Measurements from ENCODE around the gene CCDC197. TPM values are rescaled to one million over a fixed set of nuclear protein-coding genes. Genes with fewer than 3 reads are reported as not detected.

Gene CCDC197
- total RNA-seq, 1 experiment from 2014 or later: not detected

DNA sequence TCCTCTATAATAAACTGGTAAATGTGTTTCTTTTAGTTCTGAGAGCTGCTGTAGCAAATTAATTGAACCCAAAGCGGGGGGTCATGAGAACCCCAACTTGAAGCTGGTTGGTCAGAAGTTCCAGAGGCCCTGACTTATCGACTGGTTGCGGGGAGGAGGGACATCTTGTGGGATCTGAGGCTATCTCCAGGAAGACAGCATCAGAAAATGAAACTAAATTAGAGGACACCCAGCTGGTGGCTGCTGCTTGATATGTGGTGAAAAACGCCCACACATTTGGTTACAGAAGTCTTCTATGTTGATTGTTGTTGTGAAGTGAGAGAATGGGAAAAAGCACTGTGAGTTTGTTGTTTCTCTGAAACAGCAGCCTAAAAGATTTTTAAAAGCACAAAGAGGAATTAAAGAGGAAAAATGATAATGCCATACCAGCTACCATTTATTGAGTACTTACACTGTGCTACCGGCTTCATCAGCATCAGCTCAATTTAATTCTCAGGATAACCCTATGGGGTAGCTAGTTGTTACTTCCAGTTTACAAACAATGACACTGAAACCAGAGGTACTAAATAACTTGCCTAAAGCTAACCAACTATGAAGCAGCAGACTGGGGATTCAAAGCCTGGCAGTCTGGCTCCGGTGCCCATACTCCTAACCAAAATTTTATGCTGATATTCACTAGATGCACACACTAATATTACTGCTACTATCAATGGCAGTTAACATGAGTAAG is 59.6 kb downstream of the CCDC197 start:
- Histone ChIP-seq H3K18ac (ENCODE audit: insufficient read length, low read depth, low read length) (no peak overlapping the region), H2BK12ac (ENCODE audit: insufficient read length, low read depth, low read length) (no peak overlapping the region), H4K5ac (ENCODE audit: insufficient read length, low read depth, low read length) (no peak overlapping the region), H3K79me2 (ENCODE audit: insufficient read depth, low read length) (no peaks in the 10 kb centered on the region), H4K20me1 (ENCODE audit: control insufficient read depth, insufficient read depth, insufficient read length) (no peaks in the 10 kb centered on the region), H3K14ac (ENCODE audit: insufficient read depth, low read length) (no peak overlapping the region), H2AFZ (ENCODE audit: low read length) (no peak overlapping the region), H2BK5ac (ENCODE audit: insufficient read length, low read length) (no peak overlapping the region), H3K4me2 (ENCODE audit: insufficient read depth, insufficient read length, low read length) (no peak overlapping the region), H2BK15ac (ENCODE audit: low read depth, low read length) (no peak overlapping the region), H3K23ac (ENCODE audit: insufficient read length, low read depth, low read length) (no peak overlapping the region), H4K91ac (ENCODE audit: insufficient read length, low read depth, low read length) (no peak overlapping the region), H3K56ac (ENCODE audit: insufficient read length, low read depth, low read length) (no peak overlapping the region), H2BK120ac (ENCODE audit: low read depth, low read length, poor library complexity, severe bottlenecking) (no peak overlapping the region), H3K9me3 (ENCODE audit: control insufficient read depth, low read depth, low read length) (no peaks in the 10 kb centered on the region), H4K8ac (replicated peaks; ENCODE audit: insufficient read length, low read depth, low read length) (no peak overlapping the region), H2BK20ac (ENCODE audit: low read depth, low read length, poor library complexity, severe bottlenecking) (no peak overlapping the region), H3K4ac (ENCODE audit: low read depth, low read length) (no peak overlapping the region), H3K79me1 (ENCODE audit: insufficient read depth, low read depth, low read length, poor library complexity, severe bottlenecking) (no peaks in the 10 kb centered on the region), H3K27me3 (ENCODE audit: insufficient read depth, low read length) (no peaks in the 10 kb centered on the region), H3K4me1 (ENCODE audit: insufficient read depth, low read length) (no peaks in the 10 kb centered on the region; the same call in 1 of the 2 replicates), H3K23me2 (ENCODE audit: insufficient read length, low read depth, low read length, poor library complexity, severe bottlenecking) (no peaks in the 10 kb centered on the region), H3K9ac (ENCODE audit: extremely low read depth, insufficient read length, low read length) (no peak overlapping the region), H3K27ac (ENCODE audit: insufficient read length, low read depth, low read length) (no peak overlapping the region), H2AK5ac (ENCODE audit: insufficient read length, low read length) (no peak overlapping the region), H3T11ph (ENCODE audit: low read length) (no peak overlapping the region)
- Mint-ChIP-seq H3K27ac (no peak overlapping the region), H3K27me3 (ENCODE audit: low read depth) (no peaks in the 10 kb centered on the region), H3K4me3 (no peak overlapping the region), H3K4me1 (peaks cover 11 to 13% of the 10 kb centered on the region in 2 experiments), H3K36me3 (ENCODE audit: insufficient read depth in 1 of 3, low read depth in 3 of 3) (peaks cover 54 to 94% (median 85%) of the 10 kb centered on the region in 3 experiments; a peak in 6 of 7 replicates), H3K9me3 (no peaks in the 10 kb centered on the region)
- DNase-seq: no peak
- WGBS (ENCODE audit: extremely low coverage, insufficient read length, low lambda C conversion rate): no CpG with 5 or more reads among the region's 6 CpGs
- TF ChIP-seq, protein P1, sequence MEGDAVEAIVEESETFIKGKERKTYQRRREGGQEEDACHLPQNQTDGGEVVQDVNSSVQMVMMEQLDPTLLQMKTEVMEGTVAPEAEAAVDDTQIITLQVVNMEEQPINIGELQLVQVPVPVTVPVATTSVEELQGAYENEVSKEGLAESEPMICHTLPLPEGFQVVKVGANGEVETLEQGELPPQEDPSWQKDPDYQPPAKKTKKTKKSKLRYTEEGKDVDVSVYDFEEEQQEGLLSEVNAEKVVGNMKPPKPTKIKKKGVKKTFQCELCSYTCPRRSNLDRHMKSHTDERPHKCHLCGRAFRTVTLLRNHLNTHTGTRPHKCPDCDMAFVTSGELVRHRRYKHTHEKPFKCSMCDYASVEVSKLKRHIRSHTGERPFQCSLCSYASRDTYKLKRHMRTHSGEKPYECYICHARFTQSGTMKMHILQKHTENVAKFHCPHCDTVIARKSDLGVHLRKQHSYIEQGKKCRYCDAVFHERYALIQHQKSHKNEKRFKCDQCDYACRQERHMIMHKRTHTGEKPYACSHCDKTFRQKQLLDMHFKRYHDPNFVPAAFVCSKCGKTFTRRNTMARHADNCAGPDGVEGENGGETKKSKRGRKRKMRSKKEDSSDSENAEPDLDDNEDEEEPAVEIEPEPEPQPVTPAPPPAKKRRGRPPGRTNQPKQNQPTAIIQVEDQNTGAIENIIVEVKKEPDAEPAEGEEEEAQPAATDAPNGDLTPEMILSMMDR (conservative IDR thresholded peaks at IDR 0.05): no peak

All from H9 (cell line).